GM19193 (cell line): Measurements from ENCODE around the gene CREB1.

Source experiments
- POLR2A ChIP-seq: IDR thresholded peaks from 4 replicates; pipeline ENCODE4 v1.6.1; 2011; ENCODE audit not compliant: insufficient read depth, insufficient read length; ENCODE audit errors: extremely low read depth

The CREB1 gene

DNA sequence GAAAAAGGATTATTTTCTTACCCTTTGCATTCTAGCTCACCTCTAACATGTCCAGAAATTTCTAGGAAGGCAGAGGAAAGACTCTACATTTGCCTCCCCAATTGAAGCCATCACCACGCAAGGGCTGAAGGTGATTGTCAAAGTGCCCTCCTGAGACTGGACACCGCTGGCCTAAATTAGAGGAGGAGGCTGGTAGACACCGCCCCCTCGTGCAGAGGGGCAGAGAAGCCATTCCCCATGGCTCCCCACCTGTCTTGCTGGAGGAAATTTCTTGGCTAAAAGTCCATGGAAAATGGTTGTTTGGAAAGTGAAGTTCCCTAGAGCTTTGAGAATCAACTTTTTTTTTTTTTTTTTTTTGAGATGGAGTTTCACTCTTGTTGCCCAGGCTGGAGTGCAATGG, 31.3 kb upstream of the CREB1 start:
- TF ChIP-seq POLR2A = no peak

DNA sequence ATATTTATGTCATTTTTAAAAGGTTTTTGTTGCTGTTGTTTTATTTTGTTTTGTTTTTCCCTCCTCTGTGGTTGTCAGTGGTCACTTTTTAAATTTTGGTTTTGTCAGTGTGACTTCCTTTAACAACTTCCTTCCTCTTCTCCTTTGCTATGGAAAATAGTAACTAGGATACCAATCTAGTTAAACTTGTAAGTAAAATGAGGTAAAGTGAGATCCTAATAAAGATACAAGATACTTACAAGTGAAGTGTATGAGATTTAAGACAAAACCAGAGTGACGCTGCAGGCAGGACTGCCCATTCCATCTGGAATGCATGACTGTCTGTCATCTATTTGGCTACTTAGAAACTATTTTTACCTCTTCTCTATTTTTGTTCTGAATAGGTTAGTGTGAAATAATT, 30.6 kb upstream of the CREB1 start:
- no peak for TF ChIP-seq POLR2A

DNA sequence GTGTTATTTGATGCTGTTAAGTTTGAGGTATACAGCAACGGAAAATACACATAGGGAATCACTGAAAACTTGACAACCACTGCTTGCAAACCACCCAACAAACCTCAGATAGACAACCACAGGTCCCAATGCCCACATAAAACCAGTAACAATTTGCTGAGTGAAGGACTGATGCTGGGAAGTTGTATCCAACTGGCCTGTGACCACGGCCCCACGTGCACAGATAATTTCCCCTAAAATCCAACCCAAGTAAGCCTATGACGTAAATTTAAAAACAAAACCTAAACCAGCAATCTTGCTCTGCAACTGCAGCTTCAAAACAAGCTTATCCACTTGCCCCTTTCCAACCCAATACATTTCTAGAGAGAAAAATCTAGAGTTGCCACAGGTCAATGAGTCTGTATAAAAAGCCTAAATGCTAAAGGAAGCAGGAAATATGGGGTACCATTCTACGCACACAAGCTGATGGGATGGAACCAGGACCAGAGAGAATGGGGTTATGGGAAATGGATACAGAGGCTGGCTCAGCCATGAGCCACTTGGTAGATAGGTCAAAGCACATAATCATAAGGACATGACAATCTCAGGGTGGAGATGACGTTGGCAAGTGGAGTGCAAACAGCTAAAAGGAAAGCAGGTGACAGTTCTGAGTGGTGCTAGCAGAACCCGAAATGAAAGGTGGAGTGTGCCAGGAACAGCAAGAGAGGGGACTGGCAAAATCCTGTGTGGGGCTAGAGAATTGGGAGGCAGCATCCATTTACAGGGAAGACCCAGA, 27.8 kb upstream of the CREB1 start:
- TF ChIP-seq POLR2A = no peak

DNA sequence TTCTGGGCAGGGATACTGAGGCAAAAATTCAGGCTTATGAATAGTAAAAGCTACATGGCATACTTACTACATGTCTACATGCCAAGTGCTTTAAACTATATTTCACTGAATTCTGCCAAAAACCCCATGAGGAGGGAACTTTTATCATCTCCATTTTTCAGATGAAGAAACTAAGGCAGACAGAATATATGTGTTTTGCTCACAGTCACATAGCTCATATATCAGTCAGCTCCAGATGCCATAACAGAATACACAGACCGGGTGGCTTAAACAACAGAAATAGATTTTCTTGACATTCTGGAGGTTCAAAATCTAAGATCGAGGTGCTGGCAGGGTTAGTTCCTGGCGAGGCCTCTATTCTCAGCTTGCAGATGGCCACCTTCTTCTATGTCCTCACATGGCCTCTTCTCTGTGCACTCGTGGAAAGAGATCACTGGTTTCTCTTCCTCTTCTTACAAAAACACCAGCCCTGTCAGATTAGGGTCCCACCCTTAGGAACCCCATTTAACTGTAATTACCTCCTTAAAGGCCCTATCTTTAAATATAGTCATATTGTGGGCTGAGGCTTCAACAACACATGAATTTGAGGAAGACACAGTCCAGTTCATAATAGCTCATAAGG, 27.1 kb upstream of the CREB1 start:
- TF ChIP-seq POLR2A = no peak

DNA sequence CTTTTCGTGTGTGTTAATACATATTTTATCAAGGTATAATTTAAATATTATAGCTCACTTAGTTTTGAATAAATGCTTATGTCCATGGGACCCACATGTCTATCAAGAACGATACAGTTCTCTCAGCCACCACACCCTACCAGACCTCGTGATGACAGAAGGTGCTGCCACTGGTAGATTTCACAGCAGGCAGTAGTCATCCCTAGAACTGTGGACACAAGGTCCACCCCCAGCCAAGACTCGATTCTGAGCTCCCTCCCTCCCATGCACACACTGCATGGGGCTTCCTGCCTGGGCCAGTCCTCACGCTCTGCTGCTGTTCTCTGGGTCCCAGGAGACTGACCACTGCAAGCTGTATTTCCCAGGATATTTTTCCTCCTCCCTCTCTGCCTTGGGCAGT, 26.5 kb upstream of the CREB1 start:
- TF ChIP-seq POLR2A = no peak

DNA sequence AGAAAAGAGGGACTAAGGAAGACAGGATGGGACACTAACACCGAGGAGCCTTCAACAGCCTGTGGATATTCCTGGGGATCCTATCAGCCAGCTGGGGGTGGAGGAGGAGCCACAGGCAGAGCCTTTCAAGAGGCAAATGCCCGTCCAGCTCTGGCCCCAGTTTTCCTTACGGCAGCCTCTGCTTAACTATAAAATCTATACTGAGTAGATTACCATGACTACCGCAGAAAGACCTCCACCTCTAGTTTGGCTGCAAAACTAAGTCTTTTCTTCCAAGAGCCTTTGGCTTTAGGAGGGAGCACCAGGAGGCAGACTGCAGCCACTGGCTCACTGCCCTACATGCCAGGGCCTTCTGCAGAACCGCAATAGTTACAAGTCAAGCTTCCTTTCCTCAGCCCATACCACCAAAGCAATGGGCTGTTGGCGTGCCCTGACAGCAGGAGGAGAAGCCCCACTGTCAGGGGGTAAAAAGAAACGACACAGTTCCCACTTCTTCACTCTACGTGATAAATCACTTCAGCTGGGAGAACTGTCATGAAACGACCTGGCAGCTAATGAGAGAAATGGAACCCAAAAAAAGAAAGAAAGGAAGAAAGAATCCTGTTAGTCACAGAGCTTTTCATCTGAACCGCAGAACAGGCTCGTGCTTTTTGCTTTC, 25.1 kb upstream of the CREB1 start:
- no peak for TF ChIP-seq POLR2A

DNA sequence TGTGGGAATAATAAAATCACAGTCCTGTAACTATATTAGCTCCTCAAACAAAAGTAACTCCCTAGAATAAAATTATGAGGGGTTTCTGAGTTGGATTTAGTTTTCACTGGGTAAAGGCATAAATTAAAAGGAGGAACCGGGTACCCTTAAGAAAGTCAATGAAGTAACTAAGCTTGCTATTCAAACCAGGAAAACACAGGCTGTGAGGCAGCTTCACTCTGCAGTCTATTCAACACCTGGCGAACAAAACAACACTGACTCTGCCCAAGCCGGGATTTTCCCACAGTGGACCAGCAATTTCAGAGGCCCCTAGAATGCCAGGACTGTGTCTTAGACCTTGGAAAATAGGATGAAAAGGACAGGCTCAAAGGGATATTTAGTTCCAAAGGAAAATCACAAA, 24.6 kb upstream of the CREB1 start:
- no peak for TF ChIP-seq POLR2A

DNA sequence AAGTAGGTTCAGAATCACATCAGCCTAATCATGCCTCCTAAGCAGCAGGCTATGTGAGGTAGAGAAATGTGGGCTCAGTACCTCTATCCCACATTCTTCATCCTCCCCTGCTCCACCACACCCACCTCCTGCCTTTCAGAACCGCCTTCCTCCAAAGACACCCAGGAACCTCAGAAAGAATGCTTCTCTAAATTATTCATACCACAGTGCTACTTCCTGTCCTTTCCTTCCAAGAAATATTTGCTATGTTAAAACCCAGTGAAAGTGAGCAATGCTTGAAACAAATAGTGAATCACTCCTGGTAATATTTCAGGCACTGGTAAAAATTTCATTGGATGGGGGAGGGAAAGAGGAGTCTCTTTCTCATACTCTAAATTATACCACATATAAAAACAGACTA, 24.0 kb upstream of the CREB1 start:
- no peak for TF ChIP-seq POLR2A

DNA sequence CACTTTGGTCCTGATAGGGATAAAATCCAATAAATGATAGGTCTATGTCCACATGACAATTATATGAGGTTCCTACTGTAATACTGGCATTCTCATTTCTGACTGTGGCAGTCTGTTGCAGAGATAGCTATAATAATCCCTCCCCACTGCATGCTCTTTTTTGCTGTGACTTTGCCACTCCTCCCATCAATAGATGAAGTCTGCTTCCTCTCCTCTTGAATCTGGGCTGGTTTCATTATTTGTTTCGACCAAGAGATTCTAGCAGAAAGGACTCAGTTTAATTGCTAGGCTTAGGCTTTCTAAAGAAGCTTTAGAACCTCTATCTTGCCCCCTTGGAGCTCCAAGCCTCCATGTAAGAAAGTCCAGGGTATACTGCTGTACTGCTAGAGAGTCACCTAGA, 23.3 kb upstream of the CREB1 start:
- TF ChIP-seq POLR2A = no peak

DNA sequence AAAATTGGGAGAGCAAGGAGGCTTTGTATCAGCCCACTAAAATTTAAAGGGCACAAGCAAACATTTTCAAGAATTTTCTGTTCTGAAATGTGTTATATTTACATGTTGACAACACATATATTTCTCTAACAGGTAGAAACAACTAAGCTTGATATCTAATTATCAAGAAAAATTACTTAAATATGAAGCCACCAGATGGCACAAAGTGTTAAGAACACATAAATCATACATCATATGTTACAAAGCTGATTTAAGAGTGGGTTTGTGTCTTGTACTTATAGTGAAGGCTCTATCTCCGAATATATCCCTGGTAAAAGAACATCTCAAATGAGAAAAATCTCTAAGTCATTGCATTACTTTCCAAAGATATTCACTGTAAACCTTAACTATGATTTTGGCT, 19.6 kb upstream of the CREB1 start:
- TF ChIP-seq POLR2A = no peak

DNA sequence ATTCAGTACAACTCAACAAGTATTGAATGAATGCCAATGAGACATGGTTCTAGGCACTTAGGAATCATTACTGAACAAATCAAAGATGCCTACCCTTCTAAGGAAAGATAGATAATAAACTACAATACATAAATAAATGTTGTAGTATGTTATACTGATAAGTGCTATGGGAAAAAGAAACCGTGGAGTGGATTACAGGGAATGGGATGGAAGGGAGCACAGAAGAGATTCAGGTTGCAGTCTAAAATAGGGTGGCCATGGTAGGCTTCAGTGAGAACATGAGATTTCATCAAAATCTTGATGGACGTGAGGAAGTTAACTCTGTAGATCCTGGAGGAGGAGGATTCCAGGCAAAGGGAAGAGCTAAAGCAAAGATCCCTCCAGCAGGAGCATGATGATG, 17.9 kb upstream of the CREB1 start:
- TF ChIP-seq POLR2A = no peak

DNA sequence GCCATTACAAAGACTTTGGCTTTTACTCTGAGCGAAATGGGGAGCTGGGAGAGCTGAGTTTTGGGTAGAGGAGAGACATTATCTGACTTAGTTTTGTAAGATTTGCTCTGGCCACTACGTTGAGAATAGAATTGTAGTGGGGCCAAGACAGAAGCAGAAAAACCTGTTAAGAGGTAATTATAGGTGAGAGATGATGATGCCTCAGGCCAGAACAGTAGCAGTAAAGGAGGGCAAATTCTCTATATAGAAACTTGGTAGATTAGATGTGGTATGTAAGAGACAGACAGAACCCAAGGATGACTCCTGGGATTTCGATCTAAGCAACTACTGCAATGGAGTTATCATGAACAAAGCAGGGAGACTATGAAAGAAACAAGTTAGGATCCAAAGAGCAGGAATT, 17.4 kb upstream of the CREB1 start:
- TF ChIP-seq POLR2A = no peak

DNA sequence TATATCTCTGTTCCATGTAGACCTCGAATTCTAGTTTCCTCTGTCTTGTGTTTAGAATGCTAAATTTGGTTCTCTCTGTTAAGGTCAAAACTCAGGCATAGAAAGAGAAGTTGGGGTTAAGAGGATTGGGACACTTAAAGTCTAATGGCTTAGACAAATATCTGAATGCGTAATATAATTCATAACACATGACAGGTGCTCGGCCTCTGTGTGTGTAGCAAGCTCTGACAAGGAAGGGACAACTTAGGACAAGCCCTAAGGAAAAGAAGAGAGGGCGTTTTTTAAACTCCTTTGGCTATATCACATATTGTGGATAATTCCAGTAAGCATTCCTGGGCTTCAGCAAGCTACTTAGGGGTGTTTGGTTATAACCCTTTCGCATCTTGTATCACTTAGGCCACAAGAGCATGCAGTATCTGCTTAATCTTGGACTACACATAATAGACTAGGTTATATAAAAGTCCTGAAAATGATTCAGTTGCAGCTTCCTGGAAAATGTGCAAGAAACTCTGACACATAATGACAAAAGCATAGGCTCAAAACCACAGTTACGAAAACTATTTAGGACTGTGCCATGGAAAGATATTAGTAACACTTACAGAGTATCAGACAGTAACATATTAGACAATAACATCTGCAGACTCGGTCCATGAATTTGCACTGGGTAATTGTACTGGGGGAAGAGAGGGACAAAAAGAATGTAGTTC, 16.1 kb upstream of the CREB1 start:
- no peak for TF ChIP-seq POLR2A

DNA sequence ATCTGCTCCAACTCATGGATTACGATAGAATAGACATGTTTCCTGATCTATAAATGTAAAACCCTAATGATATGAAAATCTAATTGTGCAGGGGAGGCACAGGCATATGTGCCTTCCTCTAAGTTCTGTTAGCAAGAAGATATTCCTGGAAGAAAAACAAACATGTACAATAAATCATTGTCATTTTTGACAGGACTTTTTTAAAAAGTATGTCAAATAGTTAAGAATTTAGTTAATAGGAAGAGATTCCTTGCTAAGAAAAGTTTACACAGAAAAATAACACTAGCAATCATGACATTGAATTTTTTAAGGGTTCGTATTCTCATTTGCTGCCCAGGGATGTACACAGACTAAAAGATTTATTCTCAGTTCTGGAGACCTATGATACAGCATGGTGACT, 15.3 kb upstream of the CREB1 start:
- no peak for TF ChIP-seq POLR2A

DNA sequence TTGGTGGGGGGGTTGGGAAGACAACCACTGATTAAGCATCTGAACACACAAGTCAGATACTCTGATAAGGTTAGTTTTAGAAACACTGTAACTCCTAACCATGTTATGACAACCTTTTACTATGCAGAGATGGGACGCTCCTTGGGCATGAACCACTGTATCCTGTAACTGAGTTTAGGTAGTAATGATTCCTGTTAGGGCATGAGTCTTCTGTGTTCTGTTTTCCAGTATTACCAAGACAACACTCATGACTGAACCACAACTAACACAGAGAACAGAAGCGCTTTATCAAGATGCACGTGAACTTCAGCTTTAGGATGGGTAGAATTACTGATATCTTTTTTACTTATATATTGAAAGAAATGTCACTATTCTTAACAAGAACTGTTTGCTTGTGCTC, 14.1 kb upstream of the CREB1 start:
- TF ChIP-seq POLR2A = no peak

DNA sequence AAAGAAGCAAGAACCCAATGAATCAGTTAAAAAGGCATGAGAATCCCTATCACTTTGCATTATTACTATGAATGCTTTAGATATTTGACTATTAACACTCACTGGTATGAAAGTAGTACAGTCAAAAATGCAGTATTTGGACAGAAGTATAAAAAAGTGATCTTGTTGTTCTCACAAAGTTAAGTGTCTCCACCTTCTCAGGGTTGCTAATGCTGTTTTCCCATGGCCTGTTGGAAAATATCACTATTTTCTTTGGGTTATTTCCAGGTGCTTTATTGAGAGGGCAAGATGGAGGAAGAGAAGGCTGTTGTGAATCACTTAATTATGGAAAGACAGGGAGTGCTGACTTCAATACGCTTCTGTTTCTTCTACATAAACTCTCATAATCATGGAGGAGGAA, 13.6 kb upstream of the CREB1 start:
- no peak for TF ChIP-seq POLR2A

DNA sequence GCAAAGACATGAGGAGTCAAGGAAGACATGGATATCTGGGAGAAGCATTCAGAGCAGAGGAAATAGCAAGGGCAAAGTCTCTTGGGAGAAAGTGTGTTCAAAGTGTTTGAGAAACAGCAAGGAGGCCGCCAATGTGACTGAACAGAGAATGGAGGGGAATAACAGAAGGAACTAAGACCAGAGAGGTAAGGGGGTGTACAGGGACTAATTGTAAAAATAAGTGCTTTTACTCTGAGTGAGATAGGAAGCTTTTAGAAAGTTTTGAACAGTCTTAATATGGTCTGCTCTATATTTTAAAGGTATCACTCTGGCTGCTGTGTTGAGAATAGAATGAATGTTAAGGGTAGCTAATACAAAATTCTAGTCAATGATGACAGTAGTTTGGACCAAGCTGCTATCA, 6.8 kb upstream of the CREB1 start:
- TF ChIP-seq POLR2A = no peak

DNA sequence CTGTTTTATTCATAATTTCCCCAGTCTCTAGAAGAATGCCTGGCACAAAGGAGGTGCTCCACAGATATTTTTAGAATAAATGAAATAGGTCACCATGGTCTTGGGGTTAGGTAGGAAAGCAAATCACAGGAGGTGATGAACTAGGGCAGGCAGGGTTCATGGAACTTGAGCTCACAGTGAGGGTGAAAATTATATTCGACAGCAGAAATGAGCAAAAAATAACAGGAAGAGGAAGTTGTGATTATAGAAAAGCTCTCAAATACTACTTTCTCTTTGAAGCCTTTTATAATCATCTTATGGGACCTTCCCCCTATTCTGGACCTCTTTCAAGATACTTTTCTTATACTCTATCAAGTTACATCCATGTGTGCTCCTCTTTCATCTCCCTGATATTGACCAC, 4.5 kb upstream of the CREB1 start:
- TF ChIP-seq POLR2A = no peak
